MM.1S (cell line): Measurements from ENCODE around the gene ARHGEF5.

Source experiments
- CTCF ChIP-seq: fragments of 300-600 bp; sonication (generic); IDR thresholded peaks from 2 replicates; pipeline ENCODE4 v1.5.1; 2016; ENCODE audit warnings: antibody characterized with exemption, low read length, mixed read lengths
- EZH2 ChIP-seq: fragments of 300-600 bp; sonication (generic); optimal IDR thresholded peaks from 2 replicates; pipeline ENCODE3; 2017; ENCODE audit warnings: low read depth, mild to moderate bottlenecking, antibody characterized with exemption, low read length, mixed read lengths

DNA sequence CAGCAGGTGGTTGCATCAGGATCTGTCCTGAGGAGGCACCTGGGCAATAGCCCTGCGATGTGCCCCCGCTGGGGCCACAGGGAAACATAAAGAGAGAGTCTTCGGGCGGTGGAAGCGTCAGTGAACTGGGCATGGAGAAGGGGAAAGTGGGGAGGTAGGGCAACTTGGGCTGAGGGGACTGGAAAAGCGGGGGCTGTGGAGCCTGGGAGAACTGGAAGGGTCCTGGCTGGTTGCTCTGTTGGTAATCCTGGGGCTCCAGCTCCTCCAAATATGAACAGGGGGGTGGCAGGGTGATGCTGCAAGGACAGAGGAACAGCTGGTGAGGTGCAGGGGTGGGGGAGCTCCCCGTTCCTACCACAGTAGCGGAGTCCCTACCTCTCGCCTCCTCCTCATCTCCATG, 43.1 kb downstream of the ARHGEF5 start:
- no peak for TF ChIP-seq CTCF
- TF ChIP-seq EZH2: no peak
